Measurements from ENCODE around the gene UBE2H. TPM values are rescaled to one million over a fixed set of nuclear protein-coding genes. Genes with fewer than 3 reads are reported as not detected.
"Not testable (repeated sequence)": the region's sequence is repeated elsewhere in the genome, so short reads cannot be mapped to it uniquely, and the experiment has no call there.

UBE2H gene
- polyA plus RNA-seq, 4 donors = 112 to 140 (median 128) TPM

GRCh38 chr7:129853661-129854268 lies 99.0 kb downstream of the UBE2H start:
- no peak for DNase-seq (ENCODE audit: low read depth in 4 of 4, low spot score in 3 of 4)

- no peak for DNase-seq (ENCODE audit: low read depth in 4 of 4, low spot score in 3 of 4)
These were observed 101.0 kb downstream of the UBE2H start for GRCh38 chr7:129851809-129852208.

- no peak for DNase-seq (ENCODE audit: low read depth in 4 of 4, low spot score in 3 of 4)
These were observed 101.6 kb downstream of the UBE2H start for GRCh38 chr7:129851174-129851573.

- DNase-seq (ENCODE audit: low read depth in 4 of 4, low spot score in 3 of 4) = no peak
These were observed 104.3 kb downstream of the UBE2H start for GRCh38 chr7:129848436-129848835.

GRCh38 chr7:129845972-129846327 lies 106.8 kb downstream of the UBE2H start:
- DNase-seq (ENCODE audit: low read depth in 4 of 4, low spot score in 3 of 4) = no peak

- no peak for DNase-seq (ENCODE audit: low read depth in 4 of 4, low spot score in 3 of 4)
These were observed 107.4 kb downstream of the UBE2H start for GRCh38 chr7:129845178-129845971.

GRCh38 chr7:129843978-129844840 lies 108.6 kb downstream of the UBE2H start:
- no peak for DNase-seq (ENCODE audit: low read depth in 4 of 4, low spot score in 3 of 4)

- DNase-seq (ENCODE audit: low read depth in 4 of 4, low spot score in 3 of 4) = no peak
These were observed 109.3 kb downstream of the UBE2H start for GRCh38 chr7:129843365-129843898.

- no peak for DNase-seq (ENCODE audit: low read depth in 4 of 4, low spot score in 3 of 4)
These were observed 111.3 kb downstream of the UBE2H start for GRCh38 chr7:129841465-129841864.

- DNase-seq (ENCODE audit: low read depth in 4 of 4, low spot score in 3 of 4) = no peak
These were observed 112.0 kb downstream of the UBE2H start for GRCh38 chr7:129840757-129841156.

GRCh38 chr7:129836983-129837382 lies 115.8 kb downstream of the UBE2H start:
- DNase-seq (ENCODE audit: low read depth in 4 of 4, low spot score in 3 of 4) = no peak

GRCh38 chr7:129835569-129835968 lies 117.2 kb downstream of the UBE2H start:
- no peak for DNase-seq (ENCODE audit: low read depth in 4 of 4, low spot score in 3 of 4)

GRCh38 chr7:129833353-129833752 lies 119.4 kb downstream of the UBE2H start:
- DNase-seq (ENCODE audit: low read depth in 4 of 4, low spot score in 3 of 4) = not testable (repeated sequence)

- no peak for DNase-seq (ENCODE audit: low read depth in 4 of 4, low spot score in 3 of 4)
These were observed 120.0 kb downstream of the UBE2H start for GRCh38 chr7:129832701-129833227.

- DNase-seq (ENCODE audit: low read depth in 4 of 4, low spot score in 3 of 4) = no peak
These were observed 120.5 kb downstream of the UBE2H start for GRCh38 chr7:129832282-129832681.

GRCh38 chr7:129831424-129832058 lies 121.2 kb downstream of the UBE2H start:
- peak in 1 of 4 donors; percentile 27 for DNase-seq (ENCODE audit: low read depth in 4 of 4, low spot score in 3 of 4)

GRCh38 chr7:129830949-129831348 lies 121.8 kb downstream of the UBE2H start:
- no peak for DNase-seq (ENCODE audit: low read depth in 4 of 4, low spot score in 3 of 4)

- peak in 3 of 4 donors; percentile 73 to 80 (median 74) for DNase-seq (ENCODE audit: low read depth in 4 of 4, low spot score in 3 of 4)
These were observed 122.8 kb downstream of the UBE2H start for GRCh38 chr7:129829737-129830631.

All from right renal pelvis (tissue), 4 donors.